Frontal cortex (tissue), 4 donors: Measurements from ENCODE around the gene FBXL16. TPM values are rescaled to one million over a fixed set of nuclear protein-coding genes. Genes with fewer than 3 reads are reported as not detected.
"Not testable (repeated sequence)": the region's sequence is repeated elsewhere in the genome, so short reads cannot be mapped to it uniquely, and the experiment has no call there.

Experiments used
- DNase-seq, 2 donors: peaks; one replicate each; pipeline ENCODE4 v3.0.0; 2012; ENCODE audit warnings: low spot score in 2 of 2
- FAIRE-seq: peaks from 2 replicates; lab custom pipeline; 2012; peaks lifted over from hg19 to GRCh38; lab: Jason Lieb, UNC
- total RNA-seq: library from RNA; depleted of rRNA; stranded (reverse); fragments of >200 nt; gene quantifications from one replicate; pipeline ENCODE4 v1.2.3, GENCODE V29; 2014
- donor health status: control.
- donor health status: control.
- donor health status: control.

The FBXL16 gene
- total RNA-seq, 1 donor from 2014 or later, result 4.5 TPM

- FAIRE-seq (no peak), DNase-seq (no peak)
These were observed 6.5 kb downstream of the FBXL16 start for GRCh38 chr16:698911-699671.

GRCh38 chr16:695355-696089, 10.1 kb downstream of the FBXL16 start:
- FAIRE-seq, result no peak
- peak in 1 of 2 donors; percentile 53 for DNase-seq

GRCh38 chr16:694863-695354, 10.7 kb downstream of the FBXL16 start:
- no peak for FAIRE-seq
- DNase-seq, result no peak

- FAIRE-seq (no peak), DNase-seq (no peak)
These were observed 11.3 kb downstream of the FBXL16 start for GRCh38 chr16:694187-694862.

GRCh38 chr16:693766-694165, 11.8 kb downstream of the FBXL16 start:
- FAIRE-seq (no peak), DNase-seq (no peak)

- FAIRE-seq, result no peak
- DNase-seq, result no peak
These were observed 12.2 kb downstream of the FBXL16 start for GRCh38 chr16:693364-693763.

- DNase-seq (no peak), FAIRE-seq (no peak)
These were observed 13.1 kb downstream of the FBXL16 start for GRCh38 chr16:692356-693108.

- DNase-seq, FAIRE-seq: not testable (repeated sequence)
These were observed 14.4 kb downstream of the FBXL16 start for GRCh38 chr16:691242-691641.

GRCh38 chr16:689175-689897, 16.3 kb downstream of the FBXL16 start:
- DNase-seq (no peak), FAIRE-seq (no peak)

- DNase-seq (no peak), FAIRE-seq (no peak)
These were observed 18.1 kb downstream of the FBXL16 start for GRCh38 chr16:687499-687898.

- FAIRE-seq, result no peak
- no peak for DNase-seq
These were observed 18.9 kb downstream of the FBXL16 start for GRCh38 chr16:686459-687260.

GRCh38 chr16:685967-686366, 19.6 kb downstream of the FBXL16 start:
- DNase-seq (no peak), FAIRE-seq (no peak)

- DNase-seq (no peak), FAIRE-seq (no peak)
These were observed 20.5 kb downstream of the FBXL16 start for GRCh38 chr16:684961-685696.

GRCh38 chr16:684071-684794, 21.4 kb downstream of the FBXL16 start, which contains the start of gene JMJD8:
JMJD8 (minus strand) TSS chr16:684334; CDS start chr16:684319, 15 bp downstream.
- FAIRE-seq (no peak), DNase-seq (peak; percentile 99)

- DNase-seq (no peak), FAIRE-seq (no peak)
These were observed 22.1 kb downstream of the FBXL16 start for GRCh38 chr16:683396-684070.
